A549 treated with CORT108297 at 1 μM for 4 hours (cell line): ENCODE results near the gene ARHGEF6. TPM values are rescaled to one million over a fixed set of nuclear protein-coding genes. Genes with fewer than 3 reads are reported as not detected.

ENCODE experiments used
- total RNA-seq: library from RNA; stranded (reverse); fragments of 200-300 nt; extraction: Qiagen RNA extraction; gene quantifications from 5 replicates; pipeline ENCODE4 v1.2.3, GENCODE V29; 2022

The ARHGEF6 gene, protein sequence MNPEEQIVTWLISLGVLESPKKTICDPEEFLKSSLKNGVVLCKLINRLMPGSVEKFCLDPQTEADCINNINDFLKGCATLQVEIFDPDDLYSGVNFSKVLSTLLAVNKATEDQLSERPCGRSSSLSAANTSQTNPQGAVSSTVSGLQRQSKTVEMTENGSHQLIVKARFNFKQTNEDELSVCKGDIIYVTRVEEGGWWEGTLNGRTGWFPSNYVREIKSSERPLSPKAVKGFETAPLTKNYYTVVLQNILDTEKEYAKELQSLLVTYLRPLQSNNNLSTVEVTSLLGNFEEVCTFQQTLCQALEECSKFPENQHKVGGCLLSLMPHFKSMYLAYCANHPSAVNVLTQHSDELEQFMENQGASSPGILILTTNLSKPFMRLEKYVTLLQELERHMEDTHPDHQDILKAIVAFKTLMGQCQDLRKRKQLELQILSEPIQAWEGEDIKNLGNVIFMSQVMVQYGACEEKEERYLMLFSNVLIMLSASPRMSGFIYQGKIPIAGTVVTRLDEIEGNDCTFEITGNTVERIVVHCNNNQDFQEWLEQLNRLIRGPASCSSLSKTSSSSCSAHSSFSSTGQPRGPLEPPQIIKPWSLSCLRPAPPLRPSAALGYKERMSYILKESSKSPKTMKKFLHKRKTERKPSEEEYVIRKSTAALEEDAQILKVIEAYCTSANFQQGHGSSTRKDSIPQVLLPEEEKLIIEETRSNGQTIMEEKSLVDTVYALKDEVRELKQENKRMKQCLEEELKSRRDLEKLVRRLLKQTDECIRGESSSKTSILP
- total RNA-seq: 0.13 to 0.23 TPM (median 0.16 TPM) in 5 replicates

GRCh38 chrX:136780763-136781162 is at the start of gene ARHGEF6:
Gene ARHGEF6 (minus strand): TSS chrX:136780932. CDS start chrX:136780882, 50 bp downstream.

DNA sequence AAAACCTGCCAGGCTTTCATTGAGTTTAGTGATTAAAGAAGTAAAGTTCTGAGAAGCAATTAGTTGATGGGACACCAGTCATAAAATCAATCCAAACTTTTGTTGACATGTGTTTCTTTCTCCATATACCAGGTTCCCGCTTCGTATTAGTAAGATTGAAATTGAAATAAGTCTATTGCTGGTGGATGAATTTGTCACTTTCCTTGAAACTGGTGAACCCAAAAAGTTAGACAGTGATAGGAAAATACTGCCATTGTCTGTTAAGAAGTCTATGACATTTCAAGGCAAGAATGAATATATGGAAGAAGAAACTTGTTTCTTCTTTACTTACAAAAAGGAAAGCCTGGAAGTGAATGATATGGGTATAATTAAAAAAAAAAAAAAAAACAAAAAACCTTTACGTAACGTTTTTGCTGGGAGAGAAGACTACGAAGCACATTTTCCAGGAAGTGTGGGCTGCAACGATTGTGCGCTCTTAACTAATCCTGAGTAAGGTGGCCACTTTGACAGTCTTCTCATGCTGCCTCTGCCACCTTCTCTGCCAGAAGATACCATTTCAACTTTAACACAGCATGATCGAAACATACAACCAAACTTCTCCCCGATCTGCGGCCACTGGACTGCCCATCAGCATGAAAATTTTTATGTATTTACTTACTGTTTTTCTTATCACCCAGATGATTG is 132.9 kb downstream of the ARHGEF6 start, which contains the start of gene CD40LG:
TSS of gene CD40LG (plus strand) at position 482 of the 684 bp plus-strand sequence. CDS start at position 573, 91 bp downstream.

Other genes with a start within 250 kb of the ARHGEF6 start
- not detected in 5 replicates for gene VGLL1, start 248.7 kb downstream of the ARHGEF6 start, total RNA-seq
- not detected in 5 replicates for gene CD40LG, start 132.8 kb downstream of the ARHGEF6 start, total RNA-seq
- gene RBMX, start 99.8 kb upstream of the ARHGEF6 start, total RNA-seq: 204 to 286 TPM (median 217 TPM) in 5 replicates